Endometrial microvascular endothelial cells (primary cell): ENCODE data around the gene MARCHF7. TPM values are rescaled to one million over a fixed set of nuclear protein-coding genes. Genes with fewer than 3 reads are reported as not detected.

ENCODE experiments used
- in situ Hi-C: cut with HindIII; loops from 2 replicates; pipeline ENCODE4 v1.10.0; 2017; ENCODE audit warnings: low sequenced_read_pairs, low pct_unique_long_range_greater_than_20kb; ENCODE audit errors: inconsistent ontology term
- total RNA-seq: library from RNA; depleted of rRNA; stranded (reverse); fragments of >200 nt; gene quantifications from one replicate; pipeline ENCODE4 v1.2.3, GENCODE V29; 2015; ENCODE audit errors: inconsistent ontology term

Gene MARCHF7
- total RNA-seq, 1 donor from 2014 or later = 97.2 TPM

DNA sequence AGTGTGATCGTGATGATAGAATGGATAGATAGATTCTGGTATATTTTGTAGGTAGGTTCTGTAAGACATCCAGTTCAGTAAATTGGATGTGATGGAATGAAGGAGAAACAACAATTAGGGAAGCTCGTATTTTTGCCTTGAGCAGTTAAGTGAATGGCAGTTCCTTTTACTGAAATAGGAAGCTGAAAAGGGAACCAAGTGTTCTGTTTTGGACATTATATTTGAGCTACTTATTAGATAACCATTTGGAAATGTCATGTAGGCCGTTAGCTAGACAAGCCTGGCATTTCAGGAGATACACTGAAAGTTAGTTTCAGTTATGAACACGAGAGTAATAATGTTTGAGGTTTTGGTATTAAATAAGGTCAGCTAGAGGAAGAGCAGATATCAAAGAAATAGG, 41.5 kb downstream of the MARCHF7 start:
- in situ Hi-C loops = no loop called here

DNA sequence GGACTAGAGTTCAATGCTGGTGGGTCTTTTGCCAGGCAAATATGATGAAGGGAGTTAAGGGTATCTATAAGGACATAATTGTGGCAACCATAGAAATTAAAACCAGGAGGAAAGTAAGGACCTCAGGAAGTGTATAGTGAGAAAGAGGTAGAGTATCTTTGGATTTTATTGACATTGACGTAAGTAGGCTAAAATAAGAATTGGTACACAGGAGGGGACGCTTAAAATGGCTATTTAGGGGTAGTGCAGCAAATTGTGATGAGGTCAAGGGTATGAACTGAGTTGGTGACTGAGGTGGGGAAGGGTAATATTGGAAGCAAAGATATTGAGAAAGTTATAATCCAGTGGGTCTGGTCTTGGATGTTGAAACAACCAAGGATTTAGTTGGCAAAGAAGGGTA, 42.7 kb downstream of the MARCHF7 start:
- in situ Hi-C loops = no loop called here

DNA sequence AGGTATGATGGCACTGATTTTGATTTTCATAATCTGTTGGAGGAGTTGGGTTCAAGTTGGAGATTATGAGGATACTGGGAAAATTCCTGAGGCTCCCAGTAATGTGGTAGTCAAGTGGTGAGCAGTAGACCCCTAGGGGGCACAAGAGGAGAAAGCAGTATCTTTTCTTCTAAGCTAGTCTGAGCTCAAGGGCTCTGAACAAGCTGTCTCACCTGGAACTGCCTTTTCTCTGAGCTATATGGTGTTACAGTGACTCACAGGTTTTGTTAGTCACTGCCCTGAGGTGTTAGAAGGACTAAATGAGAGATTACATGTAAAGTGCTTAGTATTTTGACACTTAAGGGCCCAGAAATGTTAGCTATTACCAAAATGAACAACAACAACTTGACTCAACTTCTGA, 43.5 kb downstream of the MARCHF7 start:
- in situ Hi-C loops = no loop called here

DNA sequence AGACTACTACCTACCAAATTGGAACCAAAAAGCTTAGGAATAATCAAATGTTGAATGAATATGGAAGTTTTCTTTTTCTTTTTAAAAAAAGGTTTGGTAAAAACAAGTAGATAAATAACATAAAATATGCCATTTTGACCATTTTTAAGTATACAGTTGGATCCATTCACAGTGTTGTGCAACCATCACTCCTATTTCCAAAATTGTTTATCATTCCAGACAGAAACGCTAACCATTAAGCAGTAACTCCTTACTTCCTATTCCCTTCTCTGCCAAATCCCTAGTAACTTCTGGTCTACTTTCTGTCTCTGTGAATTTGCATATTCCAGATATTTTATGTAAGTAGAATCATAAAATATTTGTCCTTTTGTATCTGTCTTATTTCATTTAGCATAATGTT, 45.9 kb downstream of the MARCHF7 start:
- in situ Hi-C loops = no loop called here

DNA sequence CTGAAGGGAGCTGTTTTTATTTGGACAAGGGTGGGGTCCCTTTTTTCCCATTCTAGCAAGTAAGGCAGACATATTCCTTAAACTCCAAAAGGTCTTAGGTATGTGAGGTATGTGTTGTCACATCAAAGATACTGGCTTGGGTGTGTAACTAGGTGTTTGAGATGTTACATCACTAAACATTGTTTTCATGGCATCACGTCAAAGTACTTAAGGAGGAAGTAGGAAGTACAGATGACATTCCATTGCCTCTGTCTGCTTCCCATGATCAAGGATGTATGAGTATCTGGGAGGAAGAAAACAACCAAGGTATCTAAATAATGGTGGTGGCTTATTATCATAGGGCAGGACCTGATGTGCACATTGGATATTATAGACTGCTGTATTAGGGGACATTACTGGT, 46.4 kb downstream of the MARCHF7 start:
- in situ Hi-C loops = no loop called here

DNA sequence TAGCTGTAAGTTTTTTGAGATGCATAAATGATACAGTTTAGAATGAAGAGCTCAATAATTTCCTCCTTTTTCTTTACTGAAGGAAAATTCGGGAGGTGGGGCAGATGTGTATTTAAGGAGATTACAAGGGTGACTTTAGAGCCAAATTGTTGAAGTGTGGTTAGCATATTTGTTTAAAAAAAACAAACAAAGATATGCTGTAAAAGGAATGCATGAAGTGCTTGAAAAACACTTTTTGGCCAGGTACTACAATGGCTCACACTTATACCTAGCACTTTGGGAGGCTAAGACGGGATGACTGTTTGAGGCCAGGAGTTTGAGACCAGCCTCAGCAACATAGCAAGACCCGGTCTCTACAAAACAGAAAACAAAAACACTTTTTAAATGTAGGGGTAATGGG, 47.3 kb downstream of the MARCHF7 start:
- in situ Hi-C loops = no loop called here

DNA sequence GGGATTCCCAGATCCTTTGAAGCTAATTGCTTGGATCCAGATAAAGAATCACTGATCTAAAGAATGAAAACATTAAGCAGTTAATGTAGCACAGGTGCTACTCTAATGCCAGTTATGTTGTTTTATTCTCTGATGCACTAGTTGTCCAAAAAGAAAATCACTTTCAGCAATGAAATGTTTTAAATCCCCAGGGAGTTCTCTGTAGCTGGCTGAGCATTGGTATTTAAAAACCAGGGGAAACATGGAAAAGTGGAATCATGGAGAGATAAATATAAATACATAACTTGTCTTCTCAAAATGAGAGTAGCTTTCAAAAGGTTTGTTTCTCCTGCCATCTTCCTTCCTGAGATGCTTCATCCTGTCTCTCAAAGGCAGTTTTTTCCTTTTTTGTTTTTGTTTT, 48.0 kb downstream of the MARCHF7 start:
- in situ Hi-C loops = no loop called here

DNA sequence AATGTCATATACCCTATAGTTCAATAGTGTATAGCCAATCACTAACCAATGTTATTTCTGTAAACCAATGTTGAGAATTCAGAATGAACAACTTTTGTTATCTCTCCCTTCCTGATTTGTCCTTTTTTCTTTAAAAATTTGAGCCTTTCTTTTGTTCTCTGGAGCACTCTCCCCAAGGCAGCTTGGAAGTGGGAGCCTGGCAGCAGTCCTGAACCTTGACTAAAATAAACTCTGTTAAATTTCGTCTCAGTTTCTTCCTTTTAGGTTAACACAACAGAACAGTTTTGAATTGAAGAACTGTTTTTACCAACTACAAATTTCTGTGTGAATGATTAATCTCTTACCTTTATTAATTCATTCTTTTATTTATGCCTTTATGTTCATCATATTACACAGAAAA, 49.8 kb downstream of the MARCHF7 start:
- in situ Hi-C loops = no loop called here

Other genes with a start within 250 kb of the MARCHF7 start
- 18.6 TPM for gene BAZ2B, start 96.0 kb upstream of the MARCHF7 start, total RNA-seq
- 5.1 TPM for gene CD302, start 85.7 kb downstream of the MARCHF7 start, total RNA-seq
- 2.6 TPM for gene LY75, start 192.2 kb downstream of the MARCHF7 start, total RNA-seq